Panc1 (cell line): Measurements from ENCODE around the gene AGBL4. TPM values are rescaled to one million over a fixed set of nuclear protein-coding genes. Genes with fewer than 3 reads are reported as not detected.
A peak's percentile ranks its signal among the peaks of the same experiment; 100 is the strongest.

Source experiments
- ATAC-seq: fragments of 200-7000 bp; cut with Tn5 transposase; 2 replicates; pipeline ENCODE4 v1.9.1; 2020; ENCODE audit warnings: mild to moderate bottlenecking, moderate library complexity
- BruUV-seq: library from RNA; stranded (reverse); fragments of 400-500 nt; replicated peaks from 2 replicates; lab custom pipeline; 2021; lab: Mats Ljungman, UMichigan
- CTCF ChIA-PET: fragments of 300-600 bp; sonication (Branson Sonifier 250); formaldehyde crosslinking; loops from one replicate; lab custom pipeline; 2022; ENCODE audit warnings: antibody characterized with exemption; lab: Charles Lee
- POLR2A ChIA-PET: fragments of 300-600 bp; sonication (Branson Sonifier 250); formaldehyde crosslinking; loops from one replicate; lab custom pipeline; 2022; ENCODE audit warnings: antibody characterized with exemption; lab: Charles Lee
- DNase-seq: peaks from one replicate; pipeline ENCODE4 v3.0.0-alpha.2; 2010; ENCODE audit warnings: low read depth, low spot score
- H3K27ac ChIP-seq: 2 replicates; pipeline ENCODE4 v1.5.1; 2011; ENCODE audit warnings: mild to moderate bottlenecking, low read length, inconsistent platforms
- H3K27me3 ChIP-seq: fragments of 200-500 bp; sonication (Bioruptor generic); 2 replicates; pipeline ENCODE4 v1.6.0; 2014; ENCODE audit warnings: low read length, inconsistent platforms; ENCODE audit not compliant: control insufficient read depth, insufficient read depth
- H3K36me3 ChIP-seq: fragments of 200-500 bp; sonication (Bioruptor generic); 2 replicates; pipeline ENCODE4 v1.5.1; 2014; ENCODE audit warnings: inconsistent platforms, mild to moderate bottlenecking, low read length, moderate library complexity; ENCODE audit not compliant: control insufficient read depth, insufficient read depth
- H3K4me1 ChIP-seq: 2 replicates; pipeline ENCODE4 v1.5.1; 2011; ENCODE audit warnings: inconsistent platforms, mild to moderate bottlenecking, low read length, moderate library complexity; ENCODE audit not compliant: control insufficient read depth, insufficient read depth
- H3K4me3 ChIP-seq, 2 experiments: 2 replicates each; pipeline ENCODE4 v1.5.1; 2011 to 2012; ENCODE audit warnings: low read depth in 2 of 2, low read length in 2 of 2, mild to moderate bottlenecking in 2 of 2, inconsistent platforms in 1 of 2, moderate library complexity in 1 of 2
- H3K9me3 ChIP-seq: fragments of 200-500 bp; sonication (Bioruptor generic); 2 replicates; pipeline ENCODE4 v1.5.1; 2014; ENCODE audit warnings: low read depth, mild to moderate bottlenecking, inconsistent platforms, low read length, moderate library complexity; ENCODE audit not compliant: control insufficient read depth, insufficient read depth
- POLR2AphosphoS5 ChIP-seq: IDR thresholded peaks from 2 replicates; pipeline ENCODE4 v1.6.1; 2012; ENCODE audit warnings: mild to moderate bottlenecking, low read depth, low read length, moderate library complexity
- SIN3A ChIP-seq: IDR thresholded peaks from 2 replicates; pipeline ENCODE4 v1.6.1; 2012; ENCODE audit warnings: low read depth, mild to moderate bottlenecking, low read length, moderate library complexity, borderline replicate concordance; ENCODE audit not compliant: insufficient read depth
- TCF7L2 ChIP-seq: IDR thresholded peaks from 2 replicates; pipeline ENCODE4 v1.6.1; 2011; ENCODE audit warnings: mild to moderate bottlenecking, low read depth, low read length, inconsistent platforms
- in situ Hi-C: cut with HindIII; loops from 2 replicates; pipeline ENCODE4 v1.10.0; 2016; ENCODE audit warnings: low sequenced_read_pairs, low pct_unique_long_range_greater_than_20kb
- intact Hi-C: fragments of 100-400 bp; cut with micrococcal nuclease; formaldehyde crosslinking; loops from one replicate; pipeline ENCODE4 v1.10.0; 2022; ENCODE audit not compliant: unreplicated experiment
- total RNA-seq: library from RNA; stranded (reverse); gene quantifications from one replicate; pipeline ENCODE4 v1.2.1, GENCODE V29; 2021; ENCODE audit not compliant: unreplicated experiment
- TF ChIP-seq, protein P1 (sequence below), 2 experiments: IDR thresholded peaks; 2 replicates each; pipeline ENCODE4 v1.6.1; 2011 to 2012; ENCODE audit warnings: low read depth in 2 of 2, control low read depth in 1 of 2, low read length in 1 of 2, mild to moderate bottlenecking in 1 of 2, moderate library complexity in 1 of 2; ENCODE audit not compliant: insufficient read depth in 1 of 2
- TF ChIP-seq, protein P2 (sequence below): fragments of 450-650 bp; IDR thresholded peaks from 2 replicates; pipeline ENCODE4 v1.5.1; 2017; ENCODE audit warnings: mild to moderate bottlenecking

The AGBL4 gene
- total RNA-seq, 1 experiment from 2014 or later = not detected

GRCh38 chr1:48499211-48499735, 1524.5 kb downstream of the AGBL4 start:
- BruUV-seq = no TSS peak
- DNase-seq = no peak
- no peaks in the 10 kb centered on the region for H3K36me3 ChIP-seq
- TF ChIP-seq TCF7L2 = no peak
- TF ChIP-seq, protein P1, sequence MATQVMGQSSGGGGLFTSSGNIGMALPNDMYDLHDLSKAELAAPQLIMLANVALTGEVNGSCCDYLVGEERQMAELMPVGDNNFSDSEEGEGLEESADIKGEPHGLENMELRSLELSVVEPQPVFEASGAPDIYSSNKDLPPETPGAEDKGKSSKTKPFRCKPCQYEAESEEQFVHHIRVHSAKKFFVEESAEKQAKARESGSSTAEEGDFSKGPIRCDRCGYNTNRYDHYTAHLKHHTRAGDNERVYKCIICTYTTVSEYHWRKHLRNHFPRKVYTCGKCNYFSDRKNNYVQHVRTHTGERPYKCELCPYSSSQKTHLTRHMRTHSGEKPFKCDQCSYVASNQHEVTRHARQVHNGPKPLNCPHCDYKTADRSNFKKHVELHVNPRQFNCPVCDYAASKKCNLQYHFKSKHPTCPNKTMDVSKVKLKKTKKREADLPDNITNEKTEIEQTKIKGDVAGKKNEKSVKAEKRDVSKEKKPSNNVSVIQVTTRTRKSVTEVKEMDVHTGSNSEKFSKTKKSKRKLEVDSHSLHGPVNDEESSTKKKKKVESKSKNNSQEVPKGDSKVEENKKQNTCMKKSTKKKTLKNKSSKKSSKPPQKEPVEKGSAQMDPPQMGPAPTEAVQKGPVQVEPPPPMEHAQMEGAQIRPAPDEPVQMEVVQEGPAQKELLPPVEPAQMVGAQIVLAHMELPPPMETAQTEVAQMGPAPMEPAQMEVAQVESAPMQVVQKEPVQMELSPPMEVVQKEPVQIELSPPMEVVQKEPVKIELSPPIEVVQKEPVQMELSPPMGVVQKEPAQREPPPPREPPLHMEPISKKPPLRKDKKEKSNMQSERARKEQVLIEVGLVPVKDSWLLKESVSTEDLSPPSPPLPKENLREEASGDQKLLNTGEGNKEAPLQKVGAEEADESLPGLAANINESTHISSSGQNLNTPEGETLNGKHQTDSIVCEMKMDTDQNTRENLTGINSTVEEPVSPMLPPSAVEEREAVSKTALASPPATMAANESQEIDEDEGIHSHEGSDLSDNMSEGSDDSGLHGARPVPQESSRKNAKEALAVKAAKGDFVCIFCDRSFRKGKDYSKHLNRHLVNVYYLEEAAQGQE (IDR thresholded peaks at IDR 0.05; ENCODE audit: insufficient read depth in 1 of 2, low read depth in 2 of 2, low read length in 1 of 2) = no peak
- no peak for TF ChIP-seq SIN3A
- no peak for TF ChIP-seq POLR2AphosphoS5
- TF ChIP-seq, protein P2, sequence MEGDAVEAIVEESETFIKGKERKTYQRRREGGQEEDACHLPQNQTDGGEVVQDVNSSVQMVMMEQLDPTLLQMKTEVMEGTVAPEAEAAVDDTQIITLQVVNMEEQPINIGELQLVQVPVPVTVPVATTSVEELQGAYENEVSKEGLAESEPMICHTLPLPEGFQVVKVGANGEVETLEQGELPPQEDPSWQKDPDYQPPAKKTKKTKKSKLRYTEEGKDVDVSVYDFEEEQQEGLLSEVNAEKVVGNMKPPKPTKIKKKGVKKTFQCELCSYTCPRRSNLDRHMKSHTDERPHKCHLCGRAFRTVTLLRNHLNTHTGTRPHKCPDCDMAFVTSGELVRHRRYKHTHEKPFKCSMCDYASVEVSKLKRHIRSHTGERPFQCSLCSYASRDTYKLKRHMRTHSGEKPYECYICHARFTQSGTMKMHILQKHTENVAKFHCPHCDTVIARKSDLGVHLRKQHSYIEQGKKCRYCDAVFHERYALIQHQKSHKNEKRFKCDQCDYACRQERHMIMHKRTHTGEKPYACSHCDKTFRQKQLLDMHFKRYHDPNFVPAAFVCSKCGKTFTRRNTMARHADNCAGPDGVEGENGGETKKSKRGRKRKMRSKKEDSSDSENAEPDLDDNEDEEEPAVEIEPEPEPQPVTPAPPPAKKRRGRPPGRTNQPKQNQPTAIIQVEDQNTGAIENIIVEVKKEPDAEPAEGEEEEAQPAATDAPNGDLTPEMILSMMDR = no peak
- no peak for ATAC-seq
- POLR2A ChIA-PET = no interaction called here
- no peaks in the 10 kb centered on the region for H3K27me3 ChIP-seq
- CTCF ChIA-PET = interaction anchor here (0.6 to 3.3 kb wide), 2 partner anchors 27 to 105 kb away, joined by 3 to 18 read pairs; partner anchors contain the start of gene SPATA6
- H3K4me3 ChIP-seq = no peak overlapping the region
- in situ Hi-C loops = no loop called here
- H3K27ac ChIP-seq = no peak overlapping the region
- H3K9me3 ChIP-seq = no peaks in the 10 kb centered on the region
- intact Hi-C loops = loop anchor here (5.0 to 10.0 kb wide), 2 partner anchors 244 to 387 kb away; no protein-coding TSS in a partner anchor
- H3K4me1 ChIP-seq = peaks cover 3% of the 10 kb centered on the region; the same call in 1 of the 2 replicates

DNA sequence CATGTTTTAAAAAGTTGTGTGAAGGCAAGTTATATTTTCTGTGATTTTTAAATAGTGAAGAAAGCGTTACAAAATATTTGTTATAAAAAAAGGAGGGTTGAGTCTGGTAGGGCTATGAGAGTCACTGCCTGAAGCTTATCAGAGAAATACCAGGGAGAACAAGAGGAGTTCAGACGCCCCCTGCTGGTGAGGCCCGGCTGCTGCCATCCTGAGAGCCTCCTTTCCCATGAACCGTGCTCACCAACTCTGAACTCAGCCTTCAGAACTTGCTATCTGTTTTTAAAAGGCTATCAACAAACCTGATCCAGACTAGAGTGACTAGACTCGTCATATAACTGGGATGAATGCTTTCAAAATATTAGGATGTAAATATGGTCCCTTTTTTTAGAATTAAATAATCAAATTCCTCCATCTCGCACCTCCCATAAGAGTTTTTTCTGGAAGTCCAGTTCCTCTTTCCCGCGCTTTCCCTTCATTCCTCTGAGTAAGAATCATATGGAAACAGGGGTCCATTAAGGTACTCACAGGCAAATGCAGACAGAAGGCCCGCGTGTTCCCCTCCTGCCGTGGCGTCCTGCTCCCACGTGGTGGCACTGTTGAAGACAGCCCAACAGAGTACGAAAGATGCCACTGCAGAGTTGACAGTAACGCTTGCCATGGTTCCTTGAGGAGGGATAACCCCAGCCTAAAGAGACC, 1525.5 kb downstream of the AGBL4 start:
- Histone ChIP-seq H3K4me3 (peak overlapping the region in 1 of 2 experiments; percentile 15; a peak in 1 of 4 replicates), H3K27ac (no peak overlapping the region), H3K36me3 (no peaks in the 10 kb centered on the region), H3K4me1 (peaks cover 3% of the 10 kb centered on the region; the same call in 1 of the 2 replicates), H3K9me3 (no peaks in the 10 kb centered on the region), H3K27me3 (no peaks in the 10 kb centered on the region)
- TF ChIP-seq, protein P2 = peak; percentile 98
- no peak for TF ChIP-seq POLR2AphosphoS5
- POLR2A ChIA-PET = no interaction called here
- intact Hi-C loops (loop anchor here (5.0 to 10.0 kb wide), 2 partner anchors 243 to 386 kb away; no protein-coding TSS in a partner anchor), in situ Hi-C loops (no loop called here)
- DNase-seq = peak; percentile 57
- CTCF ChIA-PET = interaction anchor here (0.5 to 3.3 kb wide), 5 partner anchors 13 to 840 kb away, joined by 3 to 18 read pairs (median 3); partner anchors contain the start of gene SPATA6
- peak; percentile 95 for ATAC-seq
- no TSS peak for BruUV-seq
